ENCODE measurements around the gene NIPAL3. TPM values are rescaled to one million over a fixed set of nuclear protein-coding genes. Genes with fewer than 3 reads are reported as not detected.

The NIPAL3 gene
- total RNA-seq, 4 donors from 2014 or later, result 34.8 to 55.8 (median 46.8) TPM

- intact Hi-C loops (cut with DNase I; ENCODE audit: low total_unique reads), result no loop called here
- 68% methylated on average over 9 of the region's 9 CpGs; no CpG with 5 or more reads in 1 of the 2 donors for WGBS, 2 donors (ENCODE audit: low coverage in 1 of 2)
- no peaks in the 10 kb centered on the region for H3K9me3 ChIP-seq
- DNase-seq, result no peak
- no peak overlapping the region for H3K4me3 ChIP-seq
- H3K27ac ChIP-seq, result peak overlapping the region in 2 of 4 donors; percentile 6 to 17
- no peaks in the 10 kb centered on the region for H3K27me3 ChIP-seq
- H3K36me3 ChIP-seq, result no peaks in the 10 kb centered on the region
- TF ChIP-seq POLR2A (IDR thresholded peaks at IDR 0.05) (no peak), EP300 (IDR thresholded peaks at IDR 0.05; ENCODE audit: low read depth) (no peak)
- TF ChIP-seq, protein P1, sequence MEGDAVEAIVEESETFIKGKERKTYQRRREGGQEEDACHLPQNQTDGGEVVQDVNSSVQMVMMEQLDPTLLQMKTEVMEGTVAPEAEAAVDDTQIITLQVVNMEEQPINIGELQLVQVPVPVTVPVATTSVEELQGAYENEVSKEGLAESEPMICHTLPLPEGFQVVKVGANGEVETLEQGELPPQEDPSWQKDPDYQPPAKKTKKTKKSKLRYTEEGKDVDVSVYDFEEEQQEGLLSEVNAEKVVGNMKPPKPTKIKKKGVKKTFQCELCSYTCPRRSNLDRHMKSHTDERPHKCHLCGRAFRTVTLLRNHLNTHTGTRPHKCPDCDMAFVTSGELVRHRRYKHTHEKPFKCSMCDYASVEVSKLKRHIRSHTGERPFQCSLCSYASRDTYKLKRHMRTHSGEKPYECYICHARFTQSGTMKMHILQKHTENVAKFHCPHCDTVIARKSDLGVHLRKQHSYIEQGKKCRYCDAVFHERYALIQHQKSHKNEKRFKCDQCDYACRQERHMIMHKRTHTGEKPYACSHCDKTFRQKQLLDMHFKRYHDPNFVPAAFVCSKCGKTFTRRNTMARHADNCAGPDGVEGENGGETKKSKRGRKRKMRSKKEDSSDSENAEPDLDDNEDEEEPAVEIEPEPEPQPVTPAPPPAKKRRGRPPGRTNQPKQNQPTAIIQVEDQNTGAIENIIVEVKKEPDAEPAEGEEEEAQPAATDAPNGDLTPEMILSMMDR (IDR thresholded peaks at IDR 0.05), result no peak
- in situ Hi-C loops (cut with MboI; ENCODE audit: low pct_ligation_motif_present in 1 of 4, low pct_unique_long_range_greater_than_20kb in 1 of 4, low sequenced_read_pairs in 3 of 4), result no loop called here
- H3K4me1 ChIP-seq, result peaks cover 0 to 8% (median 3%) of the 10 kb centered on the region in 4 donors
Measured at GRCh38 chr1:24438423-24438901, 22.9 kb downstream of the NIPAL3 start.

DNA sequence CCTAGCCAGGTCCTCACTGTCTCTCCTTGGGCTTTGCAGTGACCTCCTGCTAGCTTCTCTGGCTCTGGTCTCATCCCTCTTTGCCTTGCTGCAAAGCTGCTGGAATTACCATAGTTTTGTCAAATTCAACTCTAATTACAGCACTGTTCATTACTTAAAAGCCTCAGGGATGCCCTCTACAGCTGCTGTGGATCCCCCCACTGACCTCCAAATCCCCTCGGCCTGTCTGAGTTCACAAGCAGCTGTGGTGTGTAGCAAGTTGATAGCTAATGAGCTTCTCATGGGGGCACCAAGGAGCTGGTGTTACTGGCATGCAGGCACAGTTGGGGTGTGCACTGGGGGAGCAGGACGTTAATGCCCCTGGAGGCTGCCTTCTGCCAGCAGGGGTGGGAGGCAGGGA is 24.8 kb downstream of the NIPAL3 start:
- Histone ChIP-seq H3K9me3 (no peaks in the 10 kb centered on the region), H3K36me3 (no peaks in the 10 kb centered on the region), H3K27ac (no peak overlapping the region), H3K4me1 (peaks cover 0 to 11% (median 3%) of the 10 kb centered on the region in 4 donors), H3K27me3 (no peaks in the 10 kb centered on the region), H3K4me3 (no peak overlapping the region)
- no peak for TF ChIP-seq POLR2AphosphoS5 (IDR thresholded peaks at IDR 0.05)
- intact Hi-C loops (cut with DNase I; ENCODE audit: low total_unique reads), result no loop called here
- no peak for DNase-seq
- 100% methylated on average over 2 of the region's 2 CpGs; no CpG with 5 or more reads in 1 of the 2 donors for WGBS, 2 donors (ENCODE audit: low coverage in 1 of 2)
- in situ Hi-C loops (cut with MboI; ENCODE audit: low pct_ligation_motif_present in 1 of 4, low pct_unique_long_range_greater_than_20kb in 1 of 4, low sequenced_read_pairs in 3 of 4), result no loop called here

DNA sequence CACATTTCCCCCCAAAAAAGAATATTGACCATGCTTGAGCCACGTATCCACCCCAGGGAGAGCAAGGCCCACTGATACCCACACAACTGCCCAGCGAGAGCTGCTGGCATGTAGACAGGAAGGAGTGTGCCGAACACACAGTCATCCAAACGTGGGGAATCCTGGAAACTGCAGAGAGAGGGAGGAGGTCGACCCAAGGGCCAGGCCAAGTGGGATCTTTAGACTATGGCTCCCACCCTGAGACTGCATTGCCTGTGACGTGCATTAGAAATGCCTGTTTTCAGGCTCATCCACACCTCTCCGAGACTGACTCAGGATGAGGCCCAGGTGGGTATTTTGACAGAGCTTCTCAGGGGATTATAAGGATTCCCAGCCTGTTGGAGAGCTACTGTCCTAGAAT is 25.9 kb downstream of the NIPAL3 start:
- TF ChIP-seq EP300 (IDR thresholded peaks at IDR 0.05; ENCODE audit: low read depth) (no peak), POLR2A (IDR thresholded peaks at IDR 0.05) (no peak), POLR2AphosphoS5 (IDR thresholded peaks at IDR 0.05) (no peak)
- TF ChIP-seq, protein P1 (IDR thresholded peaks at IDR 0.05), result no peak
- peaks cover 0 to 11% (median 3%) of the 10 kb centered on the region in 4 donors for H3K4me1 ChIP-seq
- no peak for DNase-seq
- in situ Hi-C loops (cut with MboI; ENCODE audit: low pct_ligation_motif_present in 1 of 4, low pct_unique_long_range_greater_than_20kb in 1 of 4, low sequenced_read_pairs in 3 of 4) (no loop called here), intact Hi-C loops (cut with DNase I; ENCODE audit: low total_unique reads) (no loop called here)
- no peaks in the 10 kb centered on the region for H3K9me3 ChIP-seq
- no peaks in the 10 kb centered on the region for H3K36me3 ChIP-seq
- H3K27me3 ChIP-seq, result no peaks in the 10 kb centered on the region
- H3K27ac ChIP-seq, result no peak overlapping the region
- no peak overlapping the region for H3K4me3 ChIP-seq
- WGBS, 2 donors (ENCODE audit: low coverage in 1 of 2), result 85% methylated on average over 7 of the region's 7 CpGs; no CpG with 5 or more reads in 1 of the 2 donors

GRCh38 chr1:24441996-24442668 is 26.5 kb downstream of the NIPAL3 start:
- no peak for DNase-seq
- H3K36me3 ChIP-seq, result no peaks in the 10 kb centered on the region
- H3K9me3 ChIP-seq, result no peaks in the 10 kb centered on the region
- WGBS, 2 donors (ENCODE audit: low coverage in 1 of 2), result 94% methylated on average over 6 to 14 of the region's 14 CpGs
- no peak overlapping the region for H3K4me3 ChIP-seq
- H3K27ac ChIP-seq, result no peak overlapping the region
- intact Hi-C loops (cut with DNase I; ENCODE audit: low total_unique reads), result no loop called here
- in situ Hi-C loops (cut with MboI; ENCODE audit: low pct_ligation_motif_present in 1 of 4, low pct_unique_long_range_greater_than_20kb in 1 of 4, low sequenced_read_pairs in 3 of 4), result no loop called here
- TF ChIP-seq POLR2AphosphoS5 (IDR thresholded peaks at IDR 0.05) (no peak), EP300 (IDR thresholded peaks at IDR 0.05; ENCODE audit: low read depth) (no peak), POLR2A (IDR thresholded peaks at IDR 0.05) (no peak)
- TF ChIP-seq, protein P1 (IDR thresholded peaks at IDR 0.05), result no peak
- H3K4me1 ChIP-seq, result peaks cover 0 to 11% (median 3%) of the 10 kb centered on the region in 4 donors
- H3K27me3 ChIP-seq, result no peaks in the 10 kb centered on the region
